ENCODE results near the gene RYR3.

The RYR3 gene

DNA sequence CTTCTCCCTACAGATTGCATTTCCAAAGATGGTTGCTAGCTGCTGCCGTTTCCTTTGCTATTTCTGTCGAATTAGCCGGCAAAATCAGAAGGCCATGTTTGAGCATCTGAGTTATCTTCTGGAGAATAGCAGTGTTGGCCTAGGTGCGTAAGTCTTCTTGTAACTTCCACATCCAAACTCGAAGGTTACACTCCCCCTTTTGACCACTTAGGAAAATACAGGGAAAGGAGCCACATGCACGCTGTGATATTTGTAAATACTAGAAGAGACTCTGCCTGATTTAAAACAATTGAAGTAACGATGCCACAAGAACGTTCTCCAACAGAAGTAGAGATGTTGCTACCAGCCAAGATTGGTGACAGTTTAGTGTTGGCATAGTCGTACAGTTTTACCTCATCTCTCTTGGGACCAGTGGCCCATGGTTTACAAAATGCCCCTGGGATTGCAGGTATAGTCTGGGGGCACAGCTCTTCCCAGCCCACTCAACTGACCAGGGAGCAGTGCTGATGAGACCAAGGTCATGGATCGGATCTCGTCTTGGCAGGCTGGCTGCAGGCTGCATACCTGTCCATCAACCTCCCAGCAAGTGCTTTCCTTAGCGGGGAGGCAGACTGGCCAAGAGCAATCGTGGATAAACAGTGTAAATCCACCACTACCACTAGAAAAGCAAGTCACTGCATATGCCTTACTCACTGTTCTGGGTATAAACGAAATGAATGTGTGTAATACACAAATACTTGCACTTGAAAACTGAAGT lies 389.1 kb downstream of the RYR3 start:
- peak; percentile 61 for TF ChIP-seq CTCF (IDR thresholded peaks at IDR 0.05; ENCODE audit: low read depth, low read length)
- Histone ChIP-seq H3K4me3 (ENCODE audit: low read depth, low read length) (no peak overlapping the region), H3K36me3 (no peaks in the 10 kb centered on the region), H3K27me3 (no peaks in the 10 kb centered on the region), H3K4me1 (no peaks in the 10 kb centered on the region), H3K9me3 (no peaks in the 10 kb centered on the region)
- DNase-seq = no peak

GRCh38 chr15:33700695-33701303 lies 390.0 kb downstream of the RYR3 start:
- H3K4me3 ChIP-seq (ENCODE audit: low read depth, low read length) = no peak overlapping the region
- no peaks in the 10 kb centered on the region for H3K4me1 ChIP-seq
- H3K36me3 ChIP-seq = no peaks in the 10 kb centered on the region
- peak; percentile 97 for TF ChIP-seq CTCF (IDR thresholded peaks at IDR 0.05; ENCODE audit: low read depth, low read length)
- peak; percentile 73 for DNase-seq
- H3K27me3 ChIP-seq = no peaks in the 10 kb centered on the region
- no peaks in the 10 kb centered on the region for H3K9me3 ChIP-seq

GRCh38 chr15:33701304-33701696 lies 390.5 kb downstream of the RYR3 start:
- H3K9me3 ChIP-seq = no peaks in the 10 kb centered on the region
- DNase-seq = no peak
- H3K4me1 ChIP-seq = no peaks in the 10 kb centered on the region
- H3K27me3 ChIP-seq = no peaks in the 10 kb centered on the region
- peak; percentile 37 for TF ChIP-seq CTCF (IDR thresholded peaks at IDR 0.05; ENCODE audit: low read depth, low read length)
- no peaks in the 10 kb centered on the region for H3K36me3 ChIP-seq
- no peak overlapping the region for H3K4me3 ChIP-seq (ENCODE audit: low read depth, low read length)

DNA sequence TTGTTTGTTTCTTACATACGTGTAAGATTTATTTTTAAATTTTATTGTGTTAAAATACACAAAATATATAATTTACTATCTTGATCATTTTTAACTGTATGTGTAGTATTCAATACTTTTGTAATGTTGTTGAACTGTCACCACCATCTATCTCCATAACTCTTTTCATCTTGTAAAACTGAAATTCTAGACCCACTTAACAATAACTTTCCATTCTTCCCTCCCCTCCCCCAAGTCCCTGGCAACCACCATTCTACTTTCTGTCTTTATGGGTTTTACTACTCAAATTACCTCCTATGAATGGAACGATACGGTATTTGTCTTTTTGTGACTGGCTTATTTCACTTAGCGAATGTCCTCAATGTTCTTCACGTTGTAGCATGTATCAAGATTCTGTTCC lies 395.4 kb downstream of the RYR3 start:
- no peaks in the 10 kb centered on the region for H3K27me3 ChIP-seq
- H3K4me1 ChIP-seq = no peaks in the 10 kb centered on the region
- no peak for TF ChIP-seq CTCF (IDR thresholded peaks at IDR 0.05; ENCODE audit: low read depth, low read length)
- no peak overlapping the region for H3K4me3 ChIP-seq (ENCODE audit: low read depth, low read length)
- H3K9me3 ChIP-seq = no peaks in the 10 kb centered on the region; the same call in none of the 2 replicates
- H3K36me3 ChIP-seq = no peaks in the 10 kb centered on the region
- DNase-seq = no peak

DNA sequence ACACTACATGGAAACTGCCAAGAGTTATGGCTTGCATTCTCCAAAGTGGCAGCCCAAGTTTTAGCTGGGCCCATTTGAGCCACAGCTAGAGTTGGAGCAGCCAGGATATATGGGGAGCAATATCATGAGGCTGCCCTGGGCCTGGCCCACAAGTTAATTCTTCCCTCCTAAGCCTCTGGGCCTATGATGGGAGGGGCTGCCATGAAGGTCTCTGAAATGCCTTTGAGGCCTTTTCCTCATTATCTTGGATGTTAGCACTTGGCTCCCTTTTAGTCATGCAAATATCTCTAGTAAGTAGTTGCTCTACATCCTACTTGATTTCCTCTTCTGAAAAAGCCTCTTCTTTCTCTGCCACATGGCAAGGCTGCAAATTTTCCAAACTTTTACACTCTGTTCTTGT lies 400.0 kb downstream of the RYR3 start:
- Histone ChIP-seq H3K4me3 (ENCODE audit: low read depth, low read length) (no peak overlapping the region), H3K27me3 (no peaks in the 10 kb centered on the region), H3K36me3 (no peaks in the 10 kb centered on the region), H3K4me1 (no peaks in the 10 kb centered on the region), H3K9me3 (no peaks in the 10 kb centered on the region; the same call in none of the 2 replicates)
- DNase-seq = no peak
- no peak for TF ChIP-seq CTCF (IDR thresholded peaks at IDR 0.05; ENCODE audit: low read depth, low read length)

DNA sequence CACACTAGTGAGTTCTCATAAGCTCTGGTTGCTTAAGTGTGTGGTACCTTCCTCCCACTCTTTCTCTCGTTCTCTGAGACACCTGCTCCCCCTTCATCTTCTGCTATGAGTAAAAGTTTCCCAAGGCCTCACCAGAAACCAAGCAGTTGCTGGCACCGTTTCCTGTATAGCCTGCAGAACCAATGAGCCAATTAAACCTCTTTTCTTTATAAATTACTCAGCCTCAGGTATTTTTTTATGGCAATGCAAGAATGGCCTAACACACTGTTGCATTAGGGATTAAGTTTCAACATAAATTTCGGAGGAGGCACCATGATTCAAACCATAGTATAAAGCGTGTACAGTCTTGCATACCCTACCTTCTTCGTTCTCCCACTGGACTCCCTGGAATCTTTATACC lies 405.3 kb downstream of the RYR3 start:
- Histone ChIP-seq H3K4me3 (ENCODE audit: low read depth, low read length) (no peak overlapping the region), H3K4me1 (no peaks in the 10 kb centered on the region), H3K27me3 (no peaks in the 10 kb centered on the region), H3K36me3 (no peaks in the 10 kb centered on the region), H3K9me3 (no peaks in the 10 kb centered on the region)
- DNase-seq = no peak
- no peak for TF ChIP-seq CTCF (IDR thresholded peaks at IDR 0.05; ENCODE audit: low read depth, low read length)
